Measurements from ENCODE around the gene OLFML2B.
"Not testable (repeated sequence)": the region's sequence is repeated elsewhere in the genome, so short reads cannot be mapped to it uniquely, and the experiment has no call there.

OLFML2B gene

DNA sequence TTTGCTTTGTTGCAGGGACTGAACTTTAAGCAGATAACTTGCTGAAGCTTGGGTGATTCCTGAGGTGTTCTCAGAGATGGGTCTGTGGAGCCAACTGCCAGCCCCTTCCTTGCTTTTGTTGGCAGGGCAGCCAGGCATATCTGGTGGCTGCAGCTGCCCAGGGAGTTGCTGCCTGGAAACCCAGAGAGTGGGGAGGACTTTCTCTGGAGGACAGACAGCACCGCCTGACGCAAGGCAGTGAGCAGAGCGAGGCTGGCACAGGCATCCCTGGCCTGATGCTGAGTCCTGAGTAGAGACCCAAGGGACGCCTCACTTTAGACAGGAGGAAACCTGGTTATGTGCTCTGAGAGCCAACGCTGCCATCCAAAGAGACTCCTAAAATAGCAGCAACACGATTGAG, 9.8 kb upstream of the OLFML2B start:
- DNase-seq: no peak

DNA sequence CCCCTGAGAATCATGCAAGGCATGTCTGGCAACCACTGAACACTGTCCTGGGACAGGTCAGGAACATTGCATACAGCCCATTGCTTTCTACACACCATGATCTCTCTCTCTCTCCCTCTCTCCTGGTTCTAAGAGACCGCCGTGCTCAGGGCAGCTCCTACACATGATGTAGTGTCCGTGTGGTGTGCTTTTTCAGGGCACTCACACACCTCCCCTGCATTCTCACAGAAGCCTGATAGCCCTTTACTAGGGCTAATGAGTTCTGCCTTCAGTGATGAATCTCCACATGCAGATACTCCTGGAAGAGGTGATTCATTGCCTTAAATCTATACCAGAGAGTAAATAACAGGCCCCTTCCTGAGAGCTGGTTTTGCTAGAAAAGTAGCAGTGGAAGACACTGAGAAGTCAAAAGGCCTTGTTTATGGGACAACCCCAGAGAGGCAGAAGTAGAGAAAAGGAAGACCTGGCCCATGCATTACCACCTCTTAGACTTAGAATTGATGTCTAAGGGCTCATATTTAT, 7.2 kb upstream of the OLFML2B start:
- no peak for DNase-seq

DNA sequence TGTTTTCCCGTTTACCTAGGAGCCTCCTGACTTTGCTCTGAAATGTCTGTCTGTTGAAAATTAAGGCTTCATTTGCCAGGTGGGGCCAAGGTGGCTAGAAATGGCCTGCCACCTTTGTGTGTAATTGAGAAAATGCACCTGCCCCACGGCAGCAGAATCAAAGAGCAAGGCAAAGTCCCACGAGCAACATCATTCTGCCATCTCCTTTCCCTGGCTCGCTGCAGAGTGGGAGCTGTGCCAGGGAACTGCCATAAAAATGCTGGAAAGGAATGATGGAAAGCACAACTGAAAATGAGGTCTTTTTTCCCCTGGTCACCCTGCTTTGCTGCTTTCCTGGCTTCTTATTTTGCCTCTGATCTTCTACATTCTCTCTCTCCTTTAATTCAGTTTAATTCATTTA, 5.5 kb upstream of the OLFML2B start:
- no peak for DNase-seq

DNA sequence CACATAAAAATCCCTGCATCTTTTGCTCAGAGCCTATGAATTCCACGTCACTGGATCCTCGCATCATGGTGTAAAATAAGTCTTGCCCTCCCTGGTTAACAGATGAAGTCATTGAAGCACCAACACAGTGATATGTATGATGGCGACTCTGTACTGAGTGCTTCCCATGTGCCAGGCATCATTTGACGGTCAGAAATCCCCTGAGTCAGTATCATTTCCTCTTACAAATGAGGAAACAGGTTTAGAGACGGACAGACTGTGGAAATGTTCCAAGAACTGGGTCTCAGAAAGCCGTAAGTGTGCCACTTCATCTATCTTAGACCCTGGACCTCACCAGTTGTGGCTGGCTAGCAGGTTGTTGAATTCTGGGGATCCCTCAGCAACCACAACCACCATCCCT, 5.1 kb upstream of the OLFML2B start:
- DNase-seq: no peak

DNA sequence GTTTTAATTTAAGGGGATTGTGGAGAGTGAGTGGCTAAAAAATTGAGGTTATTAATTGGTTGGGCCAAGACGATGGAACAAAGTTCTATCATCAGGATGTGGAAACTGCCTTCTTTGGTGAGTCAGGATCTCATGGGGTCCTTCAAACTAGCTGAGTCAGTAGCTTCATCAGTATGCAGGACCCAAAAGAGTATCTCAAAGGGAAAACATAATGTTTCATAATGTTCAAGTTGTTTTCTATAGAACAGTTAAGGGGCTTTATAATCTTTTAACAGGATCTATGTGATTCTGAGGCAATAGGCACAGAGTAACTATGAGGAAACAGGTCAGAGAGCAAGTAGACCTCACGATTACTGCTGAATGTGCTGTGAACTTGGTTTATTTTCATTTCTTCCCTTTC, 3.2 kb upstream of the OLFML2B start:
- DNase-seq: no peak

DNA sequence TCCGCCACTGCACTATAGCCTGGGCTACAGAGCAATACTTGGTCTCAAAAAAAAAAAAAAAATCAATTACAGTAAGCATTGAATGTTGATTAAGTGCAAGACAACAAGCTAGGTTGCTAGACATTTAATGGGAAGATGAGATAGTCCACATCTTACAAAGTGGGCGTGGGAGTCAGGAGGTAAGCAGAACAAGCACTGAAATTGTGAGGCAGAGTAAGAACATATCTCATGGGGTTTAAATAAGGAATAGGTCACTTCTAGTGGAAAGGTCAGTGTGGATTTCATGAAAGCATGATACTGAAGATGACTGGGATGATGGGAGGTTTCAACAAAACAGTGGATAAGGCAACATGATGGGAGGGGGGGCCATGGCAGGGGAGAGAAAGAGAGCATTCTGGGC, 1.9 kb upstream of the OLFML2B start:
- no peak for DNase-seq

DNA sequence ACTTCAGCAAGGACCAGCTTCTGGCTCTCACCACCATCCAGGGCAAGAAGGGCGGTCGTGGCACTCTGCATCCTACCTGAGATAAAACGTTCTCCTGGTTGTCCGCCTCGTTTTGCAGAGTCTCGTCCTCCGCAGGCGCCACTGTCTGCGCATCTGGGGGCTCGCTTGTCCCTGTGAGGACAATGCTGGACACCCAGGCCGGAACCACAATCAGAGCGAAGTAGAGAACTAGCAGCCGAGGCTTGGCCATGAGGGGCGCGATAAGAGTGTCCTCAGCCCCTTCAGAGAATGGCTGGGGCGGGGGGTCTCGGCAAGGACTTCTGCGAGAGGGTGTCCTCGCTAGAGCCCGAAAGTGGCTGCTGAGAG, 505 bp downstream of the OLFML2B start:
- DNase-seq: no peak

DNA sequence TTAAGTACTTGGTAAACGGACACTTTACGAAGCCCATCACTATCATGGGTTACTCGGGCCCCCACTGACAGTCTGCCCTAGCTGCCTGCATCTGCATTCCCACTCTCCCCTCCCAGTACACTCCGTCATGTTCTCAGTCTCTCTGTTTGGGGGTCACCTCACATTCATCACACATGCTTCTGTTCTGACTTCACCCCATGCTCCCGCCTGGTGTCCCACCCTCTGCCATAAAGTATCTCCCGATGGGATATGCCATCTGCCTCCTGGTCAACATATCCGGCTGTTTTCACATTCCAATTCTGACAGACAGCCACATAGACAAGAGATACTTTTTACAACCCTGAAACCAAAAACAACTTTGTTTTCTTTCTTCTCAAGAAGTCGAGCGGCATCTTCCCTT, 1.0 kb downstream of the OLFML2B start:
- DNase-seq: no peak

DNA sequence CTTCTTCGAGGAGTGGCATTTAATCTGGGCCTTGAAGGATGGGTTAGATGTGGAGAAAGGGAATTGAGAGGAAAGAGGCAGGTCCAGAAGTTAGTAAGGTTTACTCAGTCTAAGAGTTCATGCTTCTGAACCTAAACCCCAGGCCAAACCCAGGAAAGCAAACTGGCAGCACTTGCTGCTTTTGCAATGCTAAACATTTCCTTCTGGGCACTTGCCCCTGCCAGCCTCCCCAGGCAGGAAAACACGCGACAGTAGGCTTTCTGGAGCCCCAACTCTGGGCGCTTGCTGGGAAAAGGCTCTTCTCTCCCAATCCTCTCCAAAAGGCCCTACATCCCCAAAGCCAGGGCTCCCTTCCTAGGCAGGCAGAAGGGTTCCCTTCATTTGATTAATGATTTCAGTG, 2.5 kb downstream of the OLFML2B start:
- DNase-seq: no peak

DNA sequence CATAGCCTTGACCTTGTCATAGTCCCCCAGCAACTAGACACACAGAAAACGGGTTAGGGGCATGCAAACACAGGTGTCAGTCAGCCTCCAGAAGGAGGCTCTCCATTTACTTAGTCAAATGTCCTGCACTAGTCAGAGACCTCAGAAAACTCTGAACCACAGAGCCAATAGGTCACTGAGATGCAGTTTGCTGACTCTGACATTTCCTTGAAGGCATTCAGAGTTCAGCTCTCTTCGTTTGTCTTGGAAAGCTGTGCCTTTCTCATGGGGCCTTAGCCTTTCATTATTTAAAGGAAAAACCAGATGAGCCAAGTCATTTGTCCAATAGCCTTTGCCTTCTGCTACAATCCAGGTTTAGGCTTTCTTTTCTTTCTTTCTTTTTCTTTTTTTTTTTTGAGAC, 3.5 kb downstream of the OLFML2B start:
- DNase-seq: no peak

DNA sequence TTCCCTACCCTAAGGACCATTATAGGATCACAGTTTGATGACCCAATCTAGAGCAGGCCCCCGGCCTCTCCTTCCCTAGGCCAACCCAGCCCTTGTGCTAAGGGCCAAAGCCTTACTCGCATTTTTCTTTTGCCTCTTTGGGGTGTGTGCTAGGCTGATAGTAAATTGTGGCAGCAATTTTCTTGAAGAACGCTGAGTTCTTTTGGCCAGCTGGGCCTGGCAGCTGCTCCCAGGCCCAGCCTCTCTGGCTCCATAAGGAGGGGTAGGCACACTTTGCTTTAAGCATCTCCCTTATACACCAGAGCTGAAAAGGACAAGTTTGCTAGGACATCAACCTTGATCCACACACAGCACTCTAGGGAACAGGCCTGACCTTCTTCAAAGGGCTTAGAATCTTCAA, 4.2 kb downstream of the OLFML2B start:
- DNase-seq: no peak

DNA sequence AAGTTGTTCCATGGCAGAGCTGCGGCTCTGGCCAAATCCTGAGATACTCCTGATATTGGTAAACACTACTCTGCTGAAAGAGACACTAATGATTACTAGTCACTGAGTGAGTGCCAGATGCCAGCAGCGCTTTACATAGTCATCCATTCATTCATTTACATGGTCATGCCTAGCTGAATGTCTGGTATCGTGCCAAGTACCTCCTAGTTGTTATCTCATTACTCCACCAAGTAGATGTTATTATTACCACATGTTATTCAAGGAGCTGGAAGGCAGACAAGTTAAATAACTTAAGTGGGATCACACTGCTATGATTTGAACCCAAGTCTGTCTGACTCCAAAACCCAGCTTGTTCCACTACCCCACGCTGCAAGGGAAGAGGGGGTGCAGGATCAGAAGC, 4.7 kb downstream of the OLFML2B start:
- peak; percentile 49 for DNase-seq

DNA sequence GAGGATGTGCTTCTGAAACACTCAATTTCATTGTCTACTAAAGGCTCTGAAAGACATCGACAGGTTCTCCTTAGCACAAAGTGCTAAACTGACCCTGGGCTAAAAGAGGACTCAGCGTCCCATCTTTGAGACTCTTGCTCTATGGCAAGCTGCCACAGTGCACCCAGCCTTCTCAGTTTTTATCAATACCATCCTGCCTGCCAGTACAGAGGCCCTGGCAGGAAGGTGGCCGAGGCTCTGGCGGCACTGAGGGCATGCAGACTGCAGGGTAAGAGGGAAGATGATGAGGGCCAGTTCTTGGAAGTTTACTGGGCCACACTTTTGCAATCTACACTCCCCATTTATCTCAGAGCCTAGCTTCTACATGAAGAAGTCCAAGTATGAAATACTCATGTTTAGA, 5.3 kb downstream of the OLFML2B start:
- DNase-seq: no peak

DNA sequence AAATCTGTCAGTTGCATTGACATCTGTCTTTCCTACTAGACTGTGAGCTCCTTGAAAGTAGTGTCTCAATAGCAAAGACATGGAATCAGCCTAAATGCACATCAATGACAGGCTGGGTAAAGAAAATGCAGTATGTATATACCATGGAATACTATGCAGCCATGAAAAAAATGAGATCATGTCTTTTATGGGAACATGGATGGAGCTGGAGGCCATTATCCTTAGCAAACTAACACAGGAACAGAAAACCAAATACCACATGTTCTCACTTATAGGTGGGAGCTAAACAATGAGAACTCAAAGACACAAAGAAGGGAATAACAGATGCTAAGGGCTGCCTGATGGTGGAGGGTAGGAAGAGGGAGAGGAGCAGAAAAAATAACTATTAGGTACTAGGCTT, 5.9 kb downstream of the OLFML2B start:
- DNase-seq: not testable (repeated sequence)

DNA sequence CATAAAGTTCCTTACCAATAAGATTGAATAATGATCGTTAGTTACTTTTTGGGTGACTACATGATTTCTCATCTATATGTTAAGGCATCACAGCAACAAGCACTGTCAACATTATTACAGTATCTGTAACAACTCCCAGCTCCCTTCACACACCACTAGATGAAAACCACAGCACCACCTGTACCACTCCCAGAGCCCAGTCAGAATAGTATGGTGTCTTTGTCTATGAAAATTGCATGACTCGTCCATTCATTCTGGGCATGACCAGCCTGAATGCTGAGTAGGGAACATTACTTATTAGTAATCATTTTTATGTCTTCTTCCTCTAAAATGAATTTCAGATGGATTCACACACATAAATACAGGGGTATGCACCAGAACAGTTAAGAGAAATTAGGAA, 7.0 kb downstream of the OLFML2B start:
- DNase-seq: no peak

DNA sequence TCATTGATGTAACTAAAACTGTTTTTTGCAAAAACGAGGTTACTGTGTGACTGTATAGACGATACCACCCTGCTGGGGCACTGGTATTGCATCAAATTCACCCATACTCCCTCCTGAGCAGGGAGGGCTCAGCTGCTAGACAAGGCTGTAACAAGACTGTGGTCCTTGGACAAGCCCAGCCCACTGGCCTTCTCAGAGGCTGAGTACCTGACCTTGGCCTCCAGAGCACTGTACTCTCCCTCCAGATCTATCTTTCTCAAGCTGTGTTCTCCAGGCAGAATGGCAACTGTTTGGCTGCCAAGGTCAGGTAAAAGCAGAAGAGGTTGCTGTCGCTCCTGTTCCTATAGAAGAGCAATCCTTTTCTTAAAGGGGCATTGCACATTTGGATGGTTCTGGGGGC, 8.5 kb downstream of the OLFML2B start:
- no peak for DNase-seq

DNA sequence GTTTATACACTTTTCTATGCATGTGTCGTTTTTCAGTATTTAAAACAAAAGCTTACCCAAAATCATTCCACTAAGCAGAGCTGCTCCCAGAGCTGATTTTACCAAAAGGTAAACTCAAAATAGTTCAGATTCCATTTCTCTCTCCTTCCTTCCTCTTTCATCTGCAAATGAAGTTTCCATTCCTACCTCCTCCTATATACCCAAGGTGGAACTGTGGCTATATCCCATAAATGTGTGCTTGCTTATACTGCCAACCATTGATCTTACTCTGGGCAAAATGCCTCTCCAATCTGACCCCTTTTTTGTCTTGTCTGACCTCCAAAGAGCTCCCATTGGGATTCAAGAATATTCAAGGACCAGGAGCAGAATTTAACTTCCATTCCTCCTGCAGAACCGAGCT, 9.5 kb downstream of the OLFML2B start:
- DNase-seq: no peak

DNA sequence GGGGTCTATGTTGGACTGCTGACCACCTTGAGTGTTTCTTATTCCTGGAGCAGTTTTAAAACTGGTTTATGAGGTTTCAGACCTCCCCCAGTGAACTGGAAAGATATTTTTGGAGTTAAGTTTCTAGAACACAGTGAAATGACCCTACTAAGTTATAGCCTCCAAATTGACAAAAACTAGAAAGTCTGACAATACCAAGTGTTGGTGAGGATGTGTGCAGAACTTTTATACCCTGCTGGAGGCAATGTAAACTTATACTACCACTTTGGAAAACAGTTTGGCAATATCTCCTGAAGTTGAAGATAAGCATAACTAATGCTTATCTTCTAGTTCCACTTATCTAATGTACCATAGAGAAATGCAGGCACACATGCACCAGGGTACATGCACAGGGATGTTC, 10.4 kb downstream of the OLFML2B start:
- DNase-seq: no peak

DNA sequence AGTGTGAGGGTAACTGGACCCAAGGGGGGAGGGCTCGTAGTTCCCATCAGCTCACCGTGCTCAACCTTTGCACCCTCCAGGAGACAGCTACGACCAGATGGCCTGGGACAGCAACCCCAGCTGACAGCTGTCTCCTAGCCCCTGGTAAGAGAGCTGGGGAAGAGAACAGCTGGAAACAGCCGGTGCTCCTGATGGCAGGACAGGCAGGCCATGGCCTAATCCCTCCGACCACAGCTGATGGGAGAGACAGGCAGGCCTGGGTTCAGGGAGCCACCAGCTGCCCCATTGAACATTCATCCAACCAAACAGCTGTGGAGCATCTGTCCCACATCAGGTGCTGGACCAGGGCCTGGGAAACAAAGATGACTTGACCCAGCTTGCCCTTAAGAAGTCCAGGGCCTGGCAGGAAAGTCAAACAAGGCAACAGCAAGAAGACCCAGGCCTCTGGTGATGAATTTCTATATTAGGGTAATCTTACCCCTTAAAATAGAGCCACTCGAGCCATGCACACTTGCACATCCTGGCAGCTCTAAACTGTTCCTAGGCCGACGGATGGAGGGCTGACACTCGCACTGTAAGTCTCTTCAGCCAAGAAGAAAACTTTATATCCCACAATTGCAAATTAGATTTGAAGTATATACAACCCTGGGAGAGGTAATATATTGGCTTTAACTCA, 12.2 kb downstream of the OLFML2B start:
- no peak for DNase-seq

DNA sequence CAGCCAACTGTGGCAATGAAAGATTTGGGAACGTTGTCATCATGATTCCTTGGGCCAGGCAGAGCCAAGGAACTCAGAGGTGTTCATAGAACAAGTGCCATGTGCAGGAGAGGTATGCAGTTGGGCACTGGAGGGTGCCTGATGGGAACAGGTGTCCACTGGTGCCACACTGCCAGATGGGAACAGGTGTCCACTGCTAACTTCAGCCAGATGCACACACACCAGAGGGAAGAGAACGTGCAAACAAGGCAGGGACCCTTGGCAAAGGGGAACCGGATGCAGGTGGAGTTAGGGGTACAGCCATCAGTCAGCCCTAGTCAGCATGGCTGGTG, 13.5 kb downstream of the OLFML2B start:
- no peak for DNase-seq

DNA sequence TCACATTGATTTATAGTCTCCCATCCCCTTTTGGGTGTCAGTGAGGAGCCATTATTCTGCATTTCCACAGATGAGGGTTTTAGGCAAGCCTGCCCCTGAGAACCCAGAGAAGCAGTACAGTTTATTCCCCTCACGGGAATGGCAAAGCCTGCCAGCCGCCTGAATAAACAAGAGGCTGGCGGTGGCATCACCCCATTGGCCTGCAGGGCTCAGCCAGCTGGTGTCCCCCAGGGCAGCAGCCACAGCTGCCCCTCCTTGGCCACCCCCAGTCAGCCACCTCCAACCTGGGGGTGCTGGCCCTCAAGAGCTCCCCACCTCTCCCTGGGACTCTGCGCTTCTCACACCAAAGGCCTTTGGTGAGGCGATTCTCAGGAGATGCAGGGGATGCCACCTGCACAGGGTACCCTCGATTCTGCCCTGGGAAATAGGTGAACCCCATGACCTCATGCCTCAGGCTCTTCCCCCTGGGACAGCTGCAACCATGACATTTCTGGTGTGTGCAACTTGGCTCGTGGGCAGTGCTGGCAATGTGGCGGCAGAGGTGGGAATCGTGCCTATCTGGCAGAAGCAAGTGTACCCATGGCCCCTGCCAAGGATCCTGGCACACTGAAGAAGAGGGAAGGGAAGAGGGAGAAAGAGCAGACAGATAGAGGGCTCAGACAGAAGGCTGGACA, 14.0 kb downstream of the OLFML2B start:
- DNase-seq: no peak

DNA sequence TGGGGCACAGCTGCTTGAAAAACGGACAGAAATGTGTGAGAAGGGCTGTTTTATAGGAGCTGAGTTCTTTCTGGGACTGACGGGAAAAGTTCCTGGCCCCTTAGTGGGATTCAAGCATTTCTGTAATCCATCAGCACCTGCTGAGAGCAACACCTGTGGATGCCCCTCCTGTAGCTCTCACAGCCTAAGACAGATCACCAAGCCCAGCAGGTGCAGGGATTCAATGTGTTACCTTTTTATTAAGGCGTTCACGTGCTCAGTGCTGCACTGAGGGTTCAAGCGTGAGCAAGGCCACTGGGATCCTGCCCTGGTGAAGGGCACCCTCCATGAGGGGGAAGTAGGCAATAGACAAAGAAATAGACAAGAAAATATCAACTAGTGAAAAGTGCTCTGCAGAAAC, 14.9 kb downstream of the OLFML2B start:
- no peak for DNase-seq

DNA sequence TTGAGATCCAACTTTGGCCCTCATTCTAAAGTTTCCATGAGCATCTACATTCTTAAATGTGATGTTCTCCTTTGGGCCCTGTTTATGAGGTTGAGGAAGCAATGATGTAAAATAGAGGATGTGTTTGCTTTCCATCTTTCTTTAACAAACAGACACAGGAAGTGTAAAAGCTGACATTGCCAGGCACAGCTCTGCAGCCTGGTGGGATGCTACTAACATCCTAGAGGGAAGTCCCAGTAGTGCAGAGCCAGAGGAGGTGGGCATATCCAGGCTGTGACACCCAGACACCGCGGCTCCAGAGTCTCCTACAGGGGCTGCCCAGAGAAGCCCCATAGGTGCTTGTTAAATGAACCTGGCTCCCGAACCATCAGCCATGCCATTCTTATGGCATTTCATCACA, 16.2 kb downstream of the OLFML2B start:
- DNase-seq: no peak

DNA sequence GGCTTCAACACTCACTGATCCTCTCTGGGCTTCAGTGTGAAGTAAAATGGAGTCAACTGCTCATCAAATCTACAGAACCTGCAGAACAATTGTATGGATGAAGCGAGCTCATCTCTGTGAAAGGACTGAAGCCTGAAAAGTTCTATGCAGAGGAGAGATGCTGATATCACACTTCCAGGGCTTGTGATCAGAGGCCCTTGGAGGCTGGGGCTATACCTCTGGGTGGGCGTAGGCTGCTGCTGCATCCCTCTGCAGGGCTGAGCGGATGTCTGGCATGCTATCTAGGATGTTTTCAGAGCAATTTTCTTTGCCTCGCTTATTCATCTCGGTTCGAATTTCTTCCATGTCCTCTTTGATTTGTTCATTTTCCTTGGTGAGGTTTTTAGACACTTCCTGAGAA, 17.6 kb downstream of the OLFML2B start:
- DNase-seq: no peak

DNA sequence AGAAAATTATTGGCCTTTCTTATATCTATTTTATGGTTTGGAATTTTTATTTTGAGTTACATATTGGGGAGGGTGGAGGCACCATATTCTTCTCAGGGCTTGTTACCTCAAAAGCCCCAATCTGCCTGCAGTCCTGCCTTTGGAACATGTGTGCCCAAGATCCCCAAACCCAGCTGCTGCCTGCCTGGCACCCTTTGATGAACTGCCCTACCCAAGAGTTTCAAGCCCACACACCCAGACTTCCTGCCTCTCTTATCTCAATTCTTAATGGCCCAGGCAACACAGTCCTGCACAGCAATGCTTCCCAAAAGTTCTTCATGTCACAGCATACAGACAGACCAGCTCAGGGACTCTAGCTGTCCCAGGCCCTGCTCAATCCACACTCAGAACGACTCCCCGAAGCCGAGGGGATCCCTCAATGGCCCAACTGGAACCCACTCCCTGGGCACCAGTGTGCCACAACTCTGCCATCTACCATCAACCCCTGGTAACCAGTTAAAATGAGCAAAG, 19.2 kb downstream of the OLFML2B start:
- DNase-seq: no peak
